Amniotic stem cell (primary cell): ENCODE results near the gene VPS11.
"Not testable (repeated sequence)": the region's sequence is repeated elsewhere in the genome, so short reads cannot be mapped to it uniquely, and the experiment has no call there.

Experiments
- DNase-seq: peaks from one replicate; lab custom pipeline; 2025; lab: John Stamatoyannopoulos, UW

The VPS11 gene

DNA sequence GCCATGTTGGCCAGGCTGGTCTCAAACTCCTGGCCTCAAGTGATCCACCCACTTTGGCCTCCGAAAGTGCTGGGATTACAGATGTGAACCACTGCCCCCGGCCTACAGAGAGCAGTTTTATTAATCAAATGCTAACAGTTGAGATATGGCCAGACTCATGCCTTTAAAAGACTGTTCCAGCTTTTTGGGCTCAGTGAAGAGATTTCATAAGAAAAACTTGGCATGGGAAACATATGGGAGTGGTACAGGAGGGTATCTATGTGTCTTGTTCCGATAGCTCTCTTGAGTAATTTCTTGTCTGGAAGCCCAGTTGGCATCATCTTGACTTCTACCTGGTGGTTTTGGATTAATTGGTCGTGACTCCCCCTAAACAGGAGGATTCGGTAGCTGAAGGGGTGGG is 28.7 kb upstream of the VPS11 start:
- no peak for DNase-seq

DNA sequence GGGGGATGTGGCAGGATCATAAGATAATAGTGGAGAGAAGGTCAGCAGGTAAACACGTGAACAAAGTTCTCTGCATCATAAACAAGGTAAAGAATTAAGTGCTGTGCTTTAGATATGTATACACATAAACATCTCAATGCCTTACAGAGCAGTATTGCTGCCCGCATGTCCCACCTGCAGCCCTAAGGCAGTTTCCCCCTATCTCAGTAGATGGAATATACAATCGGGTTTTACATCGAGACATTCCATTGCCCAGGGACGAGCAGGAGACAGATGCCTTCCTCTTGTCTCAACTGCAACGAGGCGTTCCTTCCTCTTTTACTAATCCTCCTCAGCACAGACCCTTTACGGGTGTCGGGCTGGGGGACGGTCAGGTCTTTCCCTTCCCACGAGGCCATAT is 28.1 kb upstream of the VPS11 start:
- DNase-seq = not testable (repeated sequence)

DNA sequence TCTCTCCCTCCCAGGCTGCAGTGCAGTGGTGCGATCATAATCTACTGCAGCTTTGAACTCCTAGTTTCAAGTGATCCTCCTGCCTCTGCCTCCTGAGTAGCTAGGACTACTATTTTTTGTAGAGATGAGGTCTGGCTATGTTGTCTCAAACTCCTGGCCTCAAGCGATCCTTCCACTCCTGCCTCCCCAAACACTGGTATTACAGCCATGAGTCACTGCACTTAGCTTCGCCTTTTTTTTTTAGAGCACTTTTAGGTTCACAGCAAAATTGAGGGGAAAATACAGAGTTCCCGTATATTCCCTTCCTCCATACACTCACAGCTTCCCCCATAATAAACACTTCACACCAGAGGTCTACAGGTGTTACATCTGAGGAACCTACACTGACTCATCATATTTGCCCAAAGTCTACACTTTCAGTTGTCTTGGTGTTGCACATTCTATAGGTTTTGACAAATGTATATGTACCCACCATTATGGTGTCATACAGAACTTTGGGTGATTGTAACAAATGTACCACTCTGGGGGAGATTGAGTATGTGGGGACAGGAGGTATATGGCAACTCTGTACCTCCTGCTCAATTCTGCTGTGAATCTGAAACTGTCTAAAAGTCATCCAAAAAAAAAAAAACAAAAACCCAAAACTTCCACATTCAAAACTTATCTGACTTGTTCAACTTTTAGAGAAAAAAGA is 25.6 kb upstream of the VPS11 start:
- no peak for DNase-seq

DNA sequence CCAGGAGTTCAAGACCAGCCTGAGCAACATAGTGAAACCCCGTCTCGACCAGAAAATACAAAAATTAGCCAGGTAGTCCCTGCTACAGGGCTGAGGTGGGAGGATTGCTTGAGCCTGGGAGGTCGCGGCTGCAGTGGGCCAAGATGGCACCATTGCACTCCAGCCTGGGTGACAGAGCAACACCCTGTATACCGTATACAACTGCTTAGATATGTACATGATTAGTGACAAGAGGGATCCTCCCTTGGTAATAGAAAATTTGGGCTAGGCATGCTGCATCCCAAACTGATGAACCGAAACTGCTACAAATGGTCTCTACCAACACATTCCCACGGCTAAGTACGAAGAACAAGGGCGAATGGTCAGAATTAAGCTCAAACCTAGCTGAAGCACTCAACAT is 24.7 kb upstream of the VPS11 start:
- DNase-seq = no peak

DNA sequence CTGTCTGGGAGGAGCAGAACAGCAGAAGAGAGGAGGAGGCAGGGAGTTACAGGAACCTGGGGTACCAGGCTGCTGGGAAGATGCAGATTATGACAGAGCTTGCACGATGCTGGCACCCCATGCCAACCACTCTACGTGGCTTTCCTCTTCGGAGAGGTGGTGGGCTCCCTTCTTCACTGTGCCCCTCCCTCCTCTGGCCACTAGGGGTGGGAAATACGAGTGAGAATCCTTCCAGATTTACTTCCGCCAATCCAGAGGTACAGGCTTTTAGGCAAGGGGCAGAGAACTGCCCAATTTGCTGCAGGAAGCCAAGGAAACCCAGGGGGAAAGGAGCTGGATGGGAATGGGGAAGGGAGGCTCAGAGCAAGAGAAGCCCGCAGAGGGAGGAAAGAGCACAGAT is 22.9 kb upstream of the VPS11 start:
- DNase-seq = no peak

DNA sequence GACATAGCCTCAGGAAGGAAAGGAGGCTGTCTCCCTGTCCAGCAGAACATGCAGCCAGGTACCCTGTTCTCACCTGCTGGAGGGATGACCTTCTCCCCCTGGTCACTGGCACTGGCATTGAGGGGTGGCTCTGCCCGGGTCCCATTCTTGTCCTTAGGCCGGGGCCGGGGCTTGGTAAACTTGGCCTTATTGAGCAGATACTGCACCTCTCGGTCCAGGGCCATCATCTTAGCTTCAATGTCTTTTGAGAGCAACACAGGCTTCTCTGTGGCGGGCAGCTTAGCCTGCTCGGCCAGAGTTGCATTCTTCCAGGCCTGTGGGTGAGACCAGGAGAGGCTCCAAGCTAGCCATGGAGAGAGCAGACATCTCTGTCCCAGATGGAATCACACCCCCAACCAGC is 21.1 kb upstream of the VPS11 start:
- no peak for DNase-seq

DNA sequence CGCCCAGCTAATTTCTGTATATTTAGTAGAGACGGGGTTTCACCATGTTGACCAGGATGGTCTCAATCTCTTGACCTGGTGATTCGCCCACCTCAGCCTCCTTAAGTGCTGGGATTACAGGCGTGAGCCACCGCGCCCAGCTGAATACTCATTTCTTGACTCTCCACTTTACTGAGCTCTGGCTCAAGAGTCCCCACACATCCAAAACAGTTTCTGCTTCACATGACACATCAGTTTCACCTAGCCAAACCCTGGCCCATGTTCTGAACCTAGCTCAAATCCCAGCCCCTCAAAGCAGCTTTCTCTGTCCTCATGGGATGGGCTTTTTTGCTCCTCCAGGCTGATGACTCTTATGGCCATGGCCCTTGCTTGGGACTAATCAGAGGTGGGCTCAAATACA is 20.4 kb upstream of the VPS11 start:
- no peak for DNase-seq

DNA sequence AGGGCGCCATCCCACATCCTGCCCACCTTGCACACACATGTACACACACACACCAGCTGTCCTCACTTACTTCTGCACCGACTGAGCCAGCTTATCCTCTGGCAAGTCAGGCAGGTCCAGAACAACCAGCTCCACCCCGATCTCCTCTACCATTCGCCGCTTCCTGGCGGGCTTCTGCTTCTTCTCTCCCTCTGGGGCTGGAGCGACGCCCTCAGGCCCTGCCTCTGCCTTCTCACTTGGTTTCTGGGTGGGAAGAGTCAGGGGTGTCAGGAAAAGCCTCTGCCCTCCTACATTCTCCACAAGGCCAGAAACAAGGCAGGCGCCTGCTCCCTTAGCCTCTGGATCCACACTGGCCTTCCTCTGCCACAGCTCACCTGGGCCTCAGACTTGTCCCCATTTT is 19.0 kb upstream of the VPS11 start:
- no peak for DNase-seq

DNA sequence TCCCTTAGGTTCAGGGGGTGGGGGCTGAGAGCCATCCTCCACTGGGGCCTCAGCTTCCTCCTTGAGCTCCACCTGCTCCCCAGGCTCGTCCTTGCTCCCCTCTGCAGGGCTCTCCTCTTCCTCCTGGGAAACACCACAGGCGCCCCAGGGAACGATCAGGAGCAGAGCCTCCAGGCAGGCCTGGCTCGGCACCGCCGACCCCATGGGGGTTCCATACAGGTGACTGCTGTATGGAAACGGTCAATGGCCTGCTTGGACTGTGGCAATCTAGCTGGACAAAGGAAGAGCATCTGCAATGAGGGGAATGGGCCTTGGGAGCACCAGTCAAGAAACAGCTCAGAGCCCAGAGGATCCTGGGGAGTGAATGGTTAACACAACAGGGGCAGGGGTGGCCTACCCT is 18.5 kb upstream of the VPS11 start:
- no peak for DNase-seq

DNA sequence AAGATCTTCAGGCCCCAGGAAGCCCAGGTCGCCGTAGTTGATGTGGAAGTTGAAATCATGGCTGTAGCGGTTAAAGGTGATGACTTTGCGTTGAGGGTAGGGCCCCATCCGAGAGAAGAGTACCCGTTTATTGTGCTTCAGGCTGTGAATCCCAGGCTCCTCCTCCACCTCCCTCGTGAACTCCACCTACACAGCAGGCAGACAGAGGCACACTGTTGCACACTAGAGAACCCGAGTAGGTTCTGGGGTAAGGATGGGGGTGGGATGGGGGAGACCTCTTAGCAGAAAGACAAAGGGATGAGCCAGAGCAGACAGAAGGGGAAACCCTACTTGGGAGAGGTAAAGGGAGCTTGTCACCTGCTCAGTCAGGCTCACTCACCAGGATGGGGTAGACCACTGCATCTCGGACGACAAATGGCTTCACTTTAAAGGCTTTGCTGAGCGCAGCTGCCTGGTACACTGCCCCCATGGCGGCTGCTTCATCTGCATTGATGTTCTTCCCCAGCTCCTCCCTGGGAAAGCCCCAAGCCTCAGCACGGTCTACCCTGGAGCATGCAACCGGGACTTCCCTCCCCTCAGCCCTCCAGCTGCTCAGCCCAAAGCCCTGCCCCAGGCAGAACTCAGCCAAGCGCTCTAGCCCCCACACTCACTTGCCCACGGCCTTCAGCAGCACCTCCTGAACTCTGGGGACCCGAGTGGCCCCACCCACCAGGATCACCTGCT is 16.0 kb upstream of the VPS11 start:
- DNase-seq = no peak

DNA sequence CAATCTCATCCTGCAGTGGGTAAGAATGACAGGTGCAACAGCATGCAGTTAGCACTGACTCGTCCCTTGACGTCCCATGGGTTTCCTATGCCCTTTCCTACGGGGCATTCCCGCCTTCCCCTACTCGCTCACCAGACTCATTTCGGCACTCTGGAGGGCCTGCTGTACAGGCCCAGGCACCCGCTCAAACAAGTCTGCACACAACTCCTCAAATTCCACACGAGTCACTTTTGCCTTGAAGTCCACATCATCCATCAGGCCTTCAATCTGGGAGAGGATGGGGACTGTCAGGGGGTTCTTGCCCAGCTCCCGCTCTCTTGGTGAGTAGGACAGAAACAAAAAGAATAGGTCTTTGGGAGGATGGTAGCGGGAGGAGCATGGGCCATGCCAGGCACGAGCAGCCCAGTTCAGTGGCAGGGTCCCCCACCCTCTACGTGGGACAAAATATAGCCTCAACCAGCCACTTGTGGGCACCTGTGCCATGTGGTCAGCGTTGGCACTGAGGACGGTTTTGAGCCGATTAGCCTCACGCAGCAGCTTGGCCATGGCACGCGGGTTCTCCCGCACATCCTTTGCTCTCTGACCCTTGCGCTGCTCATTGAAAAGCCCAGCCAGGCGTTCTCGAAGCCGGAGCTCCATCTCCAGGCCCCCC is 15.3 kb upstream of the VPS11 start:
- no peak for DNase-seq

DNA sequence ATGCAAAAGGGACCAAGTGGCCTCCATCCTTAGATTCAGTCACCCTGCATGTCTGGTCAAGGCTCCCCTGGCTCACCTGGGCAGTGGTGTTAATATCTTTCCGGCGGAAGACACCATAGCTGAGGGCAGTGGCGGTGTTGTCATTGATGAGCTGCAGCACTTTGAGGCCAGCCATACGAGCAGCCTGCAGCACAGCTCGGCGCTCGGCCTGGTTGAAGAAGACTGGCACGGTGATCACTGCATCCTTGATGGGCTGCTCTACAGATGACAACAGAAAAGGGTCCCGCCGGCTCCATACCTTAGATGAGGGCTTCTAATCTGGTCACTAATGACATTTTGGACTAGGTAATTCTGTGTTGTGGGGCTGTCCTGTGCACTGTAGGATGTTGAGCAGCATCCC is 13.2 kb upstream of the VPS11 start:
- DNase-seq = no peak

DNA sequence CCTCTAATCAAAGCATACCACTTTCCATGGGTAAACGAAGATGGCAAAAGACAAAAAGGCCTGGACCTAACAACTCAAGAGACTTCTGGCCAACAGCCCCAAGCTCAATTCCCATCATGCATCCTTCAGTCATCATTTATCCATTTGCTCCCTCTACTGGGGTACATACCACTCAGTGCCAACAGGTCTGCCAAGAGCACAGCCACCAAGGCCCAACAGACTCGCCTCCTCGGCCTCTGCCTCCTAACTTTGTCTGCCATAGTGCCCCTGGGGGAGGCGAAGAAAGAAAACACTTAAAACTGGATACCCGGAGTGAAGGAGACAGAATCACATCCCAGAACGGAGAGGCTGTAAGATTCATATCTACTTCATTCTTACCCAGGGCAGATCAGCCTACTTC is 11.7 kb upstream of the VPS11 start:
- DNase-seq = no peak

DNA sequence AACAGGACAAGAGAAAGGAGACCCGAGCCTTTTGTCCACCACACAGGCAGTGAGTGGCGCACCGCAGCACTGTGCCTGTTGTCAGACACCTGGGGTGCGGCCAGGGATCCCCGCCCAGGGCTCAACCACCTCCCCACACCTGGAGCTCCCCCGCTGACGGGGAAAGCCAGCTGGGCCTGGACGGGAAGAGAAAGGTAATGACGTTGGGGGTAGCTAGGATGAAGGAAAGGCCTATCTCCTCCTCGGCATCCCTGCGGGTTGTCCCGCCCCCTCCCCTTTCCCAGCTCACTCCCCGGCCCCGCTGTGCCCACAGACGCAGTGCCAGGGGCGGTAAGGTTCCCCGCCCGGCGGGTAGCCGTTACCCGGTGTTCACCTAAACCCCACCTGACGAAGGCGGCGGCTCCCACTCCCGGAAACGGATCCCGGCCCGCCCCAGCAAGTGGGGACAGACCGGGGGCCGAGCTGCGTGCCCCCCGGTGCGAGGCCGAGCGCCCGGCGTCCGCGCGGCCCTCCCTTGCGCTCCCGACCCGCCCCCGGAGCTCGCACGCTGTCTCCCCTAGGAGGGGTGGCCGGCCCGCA is 11.1 kb upstream of the VPS11 start:
- DNase-seq = no peak

DNA sequence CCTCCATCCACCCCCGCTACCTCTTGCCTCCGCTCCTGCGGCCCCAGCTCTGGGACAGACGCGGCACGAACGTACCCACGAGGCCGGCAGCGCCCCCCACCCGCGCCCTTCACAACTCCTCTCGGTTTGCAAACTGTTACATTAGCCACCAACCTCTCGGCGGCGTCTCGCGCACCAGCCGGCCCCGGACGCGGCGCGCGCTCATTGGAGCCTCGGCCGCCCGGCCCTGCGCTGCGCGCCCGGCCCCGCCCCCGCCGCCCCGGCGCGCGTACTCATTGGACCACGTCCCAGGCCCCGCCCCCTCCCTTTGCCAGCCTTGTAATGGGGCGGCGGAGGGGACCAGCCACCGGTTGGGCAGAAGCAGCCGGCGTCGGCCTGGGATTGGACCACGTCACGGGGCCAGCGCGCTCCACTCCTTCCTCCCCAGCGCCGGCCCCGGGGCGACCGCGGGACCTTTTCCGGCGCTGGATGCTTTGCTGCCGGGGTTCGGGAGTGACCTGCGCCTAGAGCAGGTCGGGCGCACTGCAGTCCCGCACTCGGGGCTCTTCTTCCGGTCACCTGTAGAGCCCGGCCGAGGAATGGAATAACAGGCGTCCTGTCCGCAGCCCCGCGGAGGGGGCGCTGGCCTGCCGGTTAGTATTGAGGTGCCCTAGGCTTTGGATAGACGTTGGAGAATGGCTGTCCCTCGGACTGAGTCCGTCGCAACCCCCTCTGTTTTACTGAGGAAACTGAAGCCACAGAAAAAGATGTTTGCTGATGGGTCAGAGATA is 10.4 kb upstream of the VPS11 start, which contains the start of gene HYOU1:
HYOU1 (minus strand) TSS at position 206 of the 770 bp plus-strand sequence. CDS start 1,045 bp downstream, outside the sequence.
- DNase-seq = peak; percentile 99

DNA sequence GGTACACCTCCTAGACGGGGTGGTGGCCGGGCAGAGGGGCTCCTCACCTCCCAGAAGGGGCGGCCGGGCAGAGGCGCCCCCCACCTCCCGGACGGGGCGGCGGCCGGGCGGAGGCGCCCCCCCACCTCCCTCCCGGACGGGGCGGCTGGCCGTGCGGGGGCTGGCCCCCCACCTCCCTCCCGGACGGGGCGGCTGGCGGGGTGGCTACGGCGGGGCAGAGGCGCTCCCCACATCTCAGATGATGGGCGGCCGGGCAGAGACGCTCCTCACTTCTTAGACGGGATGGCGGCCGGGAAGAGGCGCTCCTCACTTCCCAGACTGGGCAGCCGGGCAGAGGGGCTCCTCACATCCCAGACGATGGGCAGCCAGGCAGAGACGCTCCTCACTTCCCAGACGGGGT is 8.5 kb upstream of the VPS11 start:
- not testable (repeated sequence) for DNase-seq

DNA sequence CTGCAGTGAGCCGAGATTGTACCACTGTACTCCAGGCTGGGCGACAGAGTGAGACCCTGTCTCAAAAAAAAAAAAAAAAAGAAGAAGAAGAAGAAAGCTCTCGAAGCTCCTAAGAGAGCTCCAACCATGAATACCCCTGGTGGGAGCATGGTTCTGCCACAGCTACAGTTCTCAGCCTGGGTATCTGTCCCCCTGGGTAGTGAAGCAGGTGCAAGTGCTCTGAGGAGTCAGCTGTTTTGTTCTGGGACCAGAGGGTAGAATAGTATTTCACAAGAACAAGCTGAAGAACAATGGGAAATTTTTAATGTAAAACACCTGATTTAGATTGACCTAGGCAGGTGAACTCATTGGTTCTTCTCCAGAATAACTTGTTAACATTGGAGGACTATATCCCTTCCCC is 6.4 kb upstream of the VPS11 start:
- no peak for DNase-seq

DNA sequence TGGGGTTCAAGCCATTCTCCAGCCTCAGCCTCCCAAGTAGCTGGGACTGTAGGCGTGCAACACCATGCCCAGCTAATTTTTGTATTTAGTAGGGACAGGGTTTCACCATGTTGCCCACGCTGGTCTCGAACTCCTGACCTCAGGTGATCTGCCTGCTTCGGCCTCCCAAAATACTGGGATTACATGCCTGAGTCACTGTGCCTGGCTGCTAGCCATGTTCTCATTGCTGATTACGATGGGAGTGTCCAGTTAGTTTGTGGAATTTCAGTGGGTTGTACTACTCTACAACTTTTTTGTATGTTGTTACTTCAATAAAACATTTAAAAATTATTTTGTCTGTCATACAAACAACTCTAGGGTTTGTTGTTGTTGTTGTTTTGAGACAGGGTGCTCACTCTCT is 4.8 kb upstream of the VPS11 start:
- no peak for DNase-seq

DNA sequence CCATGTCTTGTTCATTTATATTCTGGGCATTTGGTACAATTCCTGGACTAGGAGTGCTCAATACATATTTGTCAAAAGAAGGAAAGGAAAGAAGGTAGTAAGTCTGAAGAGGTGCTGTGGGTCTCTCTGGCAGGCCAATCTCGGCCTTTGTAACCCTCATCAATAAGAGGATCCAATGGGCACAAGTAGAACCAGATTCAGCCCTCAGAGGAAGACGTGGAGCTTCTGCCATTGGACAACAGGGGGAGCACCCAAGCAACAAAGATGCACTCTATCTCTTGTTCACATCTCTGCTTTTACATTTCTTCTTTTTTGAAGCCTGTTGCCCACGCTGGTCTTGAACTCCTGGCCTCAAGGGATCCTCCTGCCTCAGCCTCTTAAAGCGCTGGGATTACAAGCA is 2.2 kb upstream of the VPS11 start:
- no peak for DNase-seq

DNA sequence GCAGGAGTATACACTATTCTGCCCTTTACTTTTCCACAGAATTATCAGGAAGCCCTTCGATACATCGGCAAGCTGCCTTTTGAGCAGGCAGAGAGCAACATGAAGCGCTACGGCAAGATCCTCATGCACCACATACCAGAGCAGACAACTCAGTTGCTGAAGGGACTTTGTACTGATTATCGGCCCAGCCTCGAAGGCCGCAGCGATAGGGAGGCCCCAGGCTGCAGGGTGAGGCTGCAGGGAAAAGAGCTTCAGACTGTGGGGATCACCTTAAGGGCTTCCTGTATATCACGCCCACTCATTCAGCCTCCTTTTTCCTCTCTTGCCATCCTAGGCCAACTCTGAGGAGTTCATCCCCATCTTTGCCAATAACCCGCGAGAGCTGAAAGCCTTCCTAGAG is 10.2 kb downstream of the VPS11 start:
- DNase-seq = no peak

DNA sequence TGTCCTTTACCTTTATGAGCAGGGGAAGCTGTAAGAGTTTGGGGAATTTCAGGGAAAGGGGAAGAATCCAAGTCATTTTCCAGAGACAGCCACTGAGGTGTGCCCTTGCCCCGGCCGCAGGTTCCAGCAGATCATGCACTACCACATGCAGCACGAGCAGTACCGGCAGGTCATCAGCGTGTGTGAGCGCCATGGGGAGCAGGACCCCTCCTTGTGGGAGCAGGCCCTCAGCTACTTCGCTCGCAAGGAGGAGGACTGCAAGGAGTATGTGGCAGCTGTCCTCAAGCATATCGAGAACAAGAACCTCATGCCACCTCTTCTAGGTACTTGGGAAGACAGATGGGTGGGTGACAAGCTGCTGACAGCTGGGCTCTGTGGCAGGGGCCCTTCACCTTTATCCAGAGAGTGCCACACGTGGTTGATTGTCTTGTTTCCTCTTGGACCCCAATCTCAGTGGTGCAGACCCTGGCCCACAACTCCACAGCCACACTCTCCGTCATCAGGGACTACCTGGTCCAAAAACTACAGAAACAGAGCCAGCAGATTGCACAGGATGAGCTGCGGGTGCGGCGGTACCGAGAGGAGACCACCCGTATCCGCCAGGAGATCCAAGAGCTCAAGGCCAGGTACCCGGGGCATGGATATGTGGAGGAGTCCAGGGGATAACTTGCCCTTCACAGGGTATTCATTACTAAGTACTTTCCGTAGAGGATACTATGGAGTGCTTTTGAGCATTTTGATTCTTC is 11.2 kb downstream of the VPS11 start:
- no peak for DNase-seq
